ENCODE measurements around the gene DHX35.

The DHX35 gene

GRCh38 chr20:39036011-39036410 lies 73.9 kb downstream of the DHX35 start:
- no peak for DNase-seq (ENCODE audit: low spot score)
- in situ Hi-C loops (cut with MboI; ENCODE audit: low sequenced_read_pairs, unreplicated experiment), result no loop called here
- TF ChIP-seq, protein P1, sequence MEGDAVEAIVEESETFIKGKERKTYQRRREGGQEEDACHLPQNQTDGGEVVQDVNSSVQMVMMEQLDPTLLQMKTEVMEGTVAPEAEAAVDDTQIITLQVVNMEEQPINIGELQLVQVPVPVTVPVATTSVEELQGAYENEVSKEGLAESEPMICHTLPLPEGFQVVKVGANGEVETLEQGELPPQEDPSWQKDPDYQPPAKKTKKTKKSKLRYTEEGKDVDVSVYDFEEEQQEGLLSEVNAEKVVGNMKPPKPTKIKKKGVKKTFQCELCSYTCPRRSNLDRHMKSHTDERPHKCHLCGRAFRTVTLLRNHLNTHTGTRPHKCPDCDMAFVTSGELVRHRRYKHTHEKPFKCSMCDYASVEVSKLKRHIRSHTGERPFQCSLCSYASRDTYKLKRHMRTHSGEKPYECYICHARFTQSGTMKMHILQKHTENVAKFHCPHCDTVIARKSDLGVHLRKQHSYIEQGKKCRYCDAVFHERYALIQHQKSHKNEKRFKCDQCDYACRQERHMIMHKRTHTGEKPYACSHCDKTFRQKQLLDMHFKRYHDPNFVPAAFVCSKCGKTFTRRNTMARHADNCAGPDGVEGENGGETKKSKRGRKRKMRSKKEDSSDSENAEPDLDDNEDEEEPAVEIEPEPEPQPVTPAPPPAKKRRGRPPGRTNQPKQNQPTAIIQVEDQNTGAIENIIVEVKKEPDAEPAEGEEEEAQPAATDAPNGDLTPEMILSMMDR (IDR thresholded peaks at IDR 0.05; ENCODE audit: borderline replicate concordance, control extremely low read depth, extremely low read depth, insufficient read depth, missing control alignments), result no peak

DNA sequence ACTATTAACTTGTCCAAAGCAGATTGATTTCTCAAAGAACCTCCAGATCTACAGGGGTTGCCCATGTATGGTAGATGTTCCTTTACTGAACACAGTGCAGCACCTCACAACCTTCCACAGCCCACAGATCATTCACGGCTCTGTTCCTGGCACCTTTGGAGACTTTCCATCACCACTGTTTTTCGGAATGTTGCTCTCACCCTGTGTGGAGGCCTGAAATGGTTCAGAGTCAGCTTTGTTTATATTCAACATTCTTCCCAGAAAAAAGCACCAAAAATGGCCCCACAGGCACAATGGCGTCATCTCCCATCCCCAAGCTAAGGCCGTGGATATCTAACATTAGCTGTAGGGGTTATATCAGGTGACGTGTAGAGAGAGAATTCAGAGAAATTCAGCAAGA lies 74.7 kb downstream of the DHX35 start:
- TF ChIP-seq, protein P1 (IDR thresholded peaks at IDR 0.05; ENCODE audit: borderline replicate concordance, control extremely low read depth, extremely low read depth, insufficient read depth, missing control alignments), result no peak
- in situ Hi-C loops (cut with MboI; ENCODE audit: low sequenced_read_pairs, unreplicated experiment), result no loop called here
- no peak for DNase-seq (ENCODE audit: low spot score)

GRCh38 chr20:39038047-39038446 lies 75.9 kb downstream of the DHX35 start:
- no peak for DNase-seq (ENCODE audit: low spot score)
- in situ Hi-C loops (cut with MboI; ENCODE audit: low sequenced_read_pairs, unreplicated experiment), result no loop called here
- TF ChIP-seq, protein P1 (IDR thresholded peaks at IDR 0.05; ENCODE audit: borderline replicate concordance, control extremely low read depth, extremely low read depth, insufficient read depth, missing control alignments), result no peak

DNA sequence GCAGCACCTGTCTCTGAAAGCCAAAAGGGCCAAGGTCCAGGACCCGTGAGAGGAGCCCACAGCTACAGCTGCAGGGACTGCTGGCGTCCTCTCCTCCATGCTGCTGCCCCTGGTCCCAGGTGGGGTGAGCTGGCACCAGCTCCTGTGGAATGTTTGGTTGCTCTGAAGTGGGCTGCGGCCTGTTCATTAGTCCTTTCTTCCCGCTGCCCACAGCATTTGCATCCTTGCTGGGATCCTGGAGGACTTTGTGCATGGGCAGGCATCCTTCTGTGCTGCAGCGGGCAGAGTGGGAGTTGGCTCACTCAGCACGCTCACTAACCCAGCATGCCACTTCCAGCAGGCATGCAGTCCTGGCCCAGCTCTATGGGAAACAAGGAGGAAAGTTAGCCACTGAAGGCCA lies 76.4 kb downstream of the DHX35 start:
- in situ Hi-C loops (cut with MboI; ENCODE audit: low sequenced_read_pairs, unreplicated experiment), result no loop called here
- TF ChIP-seq, protein P1 (IDR thresholded peaks at IDR 0.05; ENCODE audit: borderline replicate concordance, control extremely low read depth, extremely low read depth, insufficient read depth, missing control alignments), result no peak
- DNase-seq (ENCODE audit: low spot score), result no peak

DNA sequence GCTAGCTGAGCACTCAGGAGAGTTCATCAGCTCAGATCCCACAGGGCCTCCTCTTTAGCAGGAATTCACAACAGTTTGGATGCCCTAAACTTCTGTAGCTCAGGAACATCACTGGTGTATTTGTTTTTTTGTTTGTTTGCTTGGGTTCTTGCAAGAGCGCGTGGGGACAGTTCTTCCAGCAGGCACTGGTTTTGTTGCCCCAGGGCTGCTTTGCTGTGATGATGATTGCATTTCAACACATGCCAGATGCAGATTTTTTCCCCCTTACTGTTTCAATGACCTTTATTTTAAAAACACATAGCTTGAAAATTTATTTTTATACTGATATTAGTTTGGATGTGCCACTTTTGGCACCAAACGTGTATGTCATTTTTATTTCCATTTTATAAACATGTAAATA lies 77.1 kb downstream of the DHX35 start:
- in situ Hi-C loops (cut with MboI; ENCODE audit: low sequenced_read_pairs, unreplicated experiment), result no loop called here
- no peak for DNase-seq (ENCODE audit: low spot score)
- TF ChIP-seq, protein P1 (IDR thresholded peaks at IDR 0.05; ENCODE audit: borderline replicate concordance, control extremely low read depth, extremely low read depth, insufficient read depth, missing control alignments), result no peak

- in situ Hi-C loops (cut with MboI; ENCODE audit: low sequenced_read_pairs, unreplicated experiment), result loop anchor here (10.0 kb wide), 1 partner anchor 115 kb away; the partner anchor contains the start of gene FAM83D
- DNase-seq (ENCODE audit: low spot score), result no peak
- TF ChIP-seq, protein P1 (IDR thresholded peaks at IDR 0.05; ENCODE audit: borderline replicate concordance, control extremely low read depth, extremely low read depth, insufficient read depth, missing control alignments), result no peak
Observed at GRCh38 chr20:39040116-39040515, 78.0 kb downstream of the DHX35 start.

- in situ Hi-C loops (cut with MboI; ENCODE audit: low sequenced_read_pairs, unreplicated experiment), result loop anchor here (10.0 kb wide), 1 partner anchor 116 kb away; the partner anchor contains the start of gene FAM83D
- DNase-seq (ENCODE audit: low spot score), result no peak
- TF ChIP-seq, protein P1 (IDR thresholded peaks at IDR 0.05; ENCODE audit: borderline replicate concordance, control extremely low read depth, extremely low read depth, insufficient read depth, missing control alignments), result no peak
Observed at GRCh38 chr20:39041067-39041466, 78.9 kb downstream of the DHX35 start.

Measured in GM13976 (cell line).